Endothelial cell of umbilical vein (primary cell): ENCODE data around the gene NOTCH3. TPM values are rescaled to one million over a fixed set of nuclear protein-coding genes. Genes with fewer than 3 reads are reported as not detected.

Source experiments
- BruUV-seq: library from RNA; stranded (reverse); fragments of 400-500 nt; replicated peaks from 2 replicates; lab custom pipeline; 2021; lab: Mats Ljungman, UMichigan
- CTCF ChIA-PET: fragments of 300-600, 350-600 bp; sonication (Branson Sonifier 250); formaldehyde crosslinking; loops from one replicate; lab custom pipeline; 2021; ENCODE audit warnings: antibody characterized with exemption, inconsistent platforms; lab: Charles Lee
- POLR2A ChIA-PET: fragments of 300-600, 350-600 bp; sonication (Branson Sonifier 250); formaldehyde crosslinking; loops from one replicate; lab custom pipeline; 2021; ENCODE audit warnings: antibody characterized with exemption, inconsistent platforms; lab: Charles Lee
- DNase-seq: peaks from one replicate; pipeline ENCODE4 v3.0.0-alpha.2; 2011; ENCODE audit warnings: low read depth, low spot score
- FAIRE-seq: peaks from 2 replicates; lab custom pipeline; 2011; peaks lifted over from hg19 to GRCh38; lab: Jason Lieb, UNC
- H2AFZ ChIP-seq: 2 replicates; pipeline ENCODE4 v1.6.0; 2012; ENCODE audit warnings: low read depth, low read length, control low read depth, inconsistent platforms
- H3K27ac ChIP-seq: 2 replicates; pipeline ENCODE4 v1.5.1; 2011; ENCODE audit warnings: low read depth, mild to moderate bottlenecking, control low read depth, low read length, moderate library complexity; ENCODE audit not compliant: insufficient read depth
- H3K27me3 ChIP-seq, 2 experiments: 2 replicates each; pipeline versions ENCODE4 v1.6.0 to v1.6.1; 2011; ENCODE audit warnings: low read length in 2 of 2, mixed read lengths in 1 of 2; ENCODE audit not compliant: control insufficient read depth in 2 of 2, insufficient read depth in 2 of 2
- H3K36me3 ChIP-seq, 2 experiments: 2 replicates in 1 of 2; 3 replicates in 1 of 2; pipeline ENCODE4 v1.5.1; 2011; ENCODE audit warnings: low read length in 2 of 2, mild to moderate bottlenecking in 1 of 2, moderate library complexity in 1 of 2; ENCODE audit not compliant: control insufficient read depth in 2 of 2, insufficient read depth in 2 of 2; ENCODE audit errors: extremely low read depth in 1 of 2
- H3K4me1 ChIP-seq: 3 replicates; pipeline ENCODE4 v1.5.1; 2011; ENCODE audit warnings: mild to moderate bottlenecking, low read length; ENCODE audit not compliant: control insufficient read depth, insufficient read depth; ENCODE audit errors: extremely low read depth
- H3K4me2 ChIP-seq: 2 replicates; pipeline ENCODE4 v1.6.1; 2011; ENCODE audit warnings: low read length, control low read depth, mixed read lengths; ENCODE audit not compliant: insufficient read depth
- H3K4me3 ChIP-seq, 3 experiments: fragments of 200-600 bp in 1 of 3; sonication (generic), shearing (Covaris generic) in 1 of 3; replicated peaks in 1 of 3; 2 replicates each; pipeline ENCODE4 v1.5.1; 2011 to 2016; ENCODE audit warnings: control low read depth in 3 of 3, low read length in 3 of 3, mild to moderate bottlenecking in 2 of 3, inconsistent platforms in 1 of 3, low read depth in 1 of 3, moderate library complexity in 1 of 3; ENCODE audit not compliant: insufficient read depth in 1 of 3
- H3K79me2 ChIP-seq: 2 replicates; pipeline ENCODE4 v1.6.0; 2012; ENCODE audit warnings: low read length, inconsistent platforms; ENCODE audit not compliant: control insufficient read depth, insufficient read depth
- H3K9ac ChIP-seq: replicated peaks from 2 replicates; pipeline ENCODE3; 2011; ENCODE audit warnings: low read length, control low read depth; ENCODE audit not compliant: insufficient read depth; ENCODE audit errors: extremely low read depth
- H3K9me1 ChIP-seq: replicated peaks from 3 replicates; pipeline ENCODE4 v1.6.0; 2011; ENCODE audit warnings: mild to moderate bottlenecking, low read length; ENCODE audit not compliant: control insufficient read depth, insufficient read depth; ENCODE audit errors: extremely low read depth
- H3K9me3 ChIP-seq: replicated peaks from 2 replicates; pipeline ENCODE4 v1.5.1; 2012; ENCODE audit warnings: low read length, inconsistent platforms; ENCODE audit not compliant: control insufficient read depth, insufficient read depth
- H4K20me1 ChIP-seq: replicated peaks from 2 replicates; pipeline ENCODE3; 2011; ENCODE audit warnings: mild to moderate bottlenecking, low read length; ENCODE audit not compliant: control insufficient read depth, insufficient read depth; ENCODE audit errors: extremely low read depth
- EZH2 ChIP-seq: IDR thresholded peaks from 2 replicates; pipeline ENCODE4 v1.6.1; 2012; ENCODE audit warnings: borderline replicate concordance, low read depth, mild to moderate bottlenecking, moderate library complexity, low read length, inconsistent platforms; ENCODE audit not compliant: severe bottlenecking
- FOS ChIP-seq: IDR thresholded peaks from 2 replicates; pipeline ENCODE4 v1.6.1; 2011; ENCODE audit warnings: mild to moderate bottlenecking, low read length, moderate library complexity, borderline replicate concordance; ENCODE audit not compliant: insufficient read depth
- GATA2 ChIP-seq: IDR thresholded peaks from 2 replicates; pipeline ENCODE4 v1.7.0; 2011; ENCODE audit warnings: low read depth, mild to moderate bottlenecking, moderate library complexity, mixed read lengths, low read length; ENCODE audit not compliant: insufficient read length, insufficient read depth
- JUN ChIP-seq: IDR thresholded peaks from 2 replicates; pipeline ENCODE4 v1.6.1; 2011; ENCODE audit warnings: borderline replicate concordance, low read depth; ENCODE audit not compliant: insufficient read length, insufficient read depth
- MAX ChIP-seq: IDR thresholded peaks from 2 replicates; pipeline ENCODE4 v1.6.1; 2011; ENCODE audit not compliant: insufficient read depth, insufficient read length
- MYC ChIP-seq: IDR thresholded peaks from one replicate; pipeline ENCODE4 v1.6.1; 2011; ENCODE audit warnings: mild to moderate bottlenecking, low read depth, low read length
- POLR2A ChIP-seq: IDR thresholded peaks from 2 replicates; pipeline ENCODE4 v1.6.1; 2012; ENCODE audit warnings: low read depth, mild to moderate bottlenecking, control low read depth, low read length
- POLR2AphosphoS5 ChIP-seq: IDR thresholded peaks from 2 replicates; pipeline ENCODE4 v1.6.1; 2012; ENCODE audit warnings: low read depth, mild to moderate bottlenecking, control low read depth, low read length, moderate library complexity; ENCODE audit not compliant: insufficient read depth
- dilution Hi-C: fragments of 300-500 bp; cut with MboI; formaldehyde crosslinking; loops from one replicate; pipeline ENCODE4 v1.15.0; 2019; ENCODE audit warnings: low sequenced_read_pairs; ENCODE audit not compliant: extremely low pct_ligation_motif_present
- intact Hi-C: fragments of 100-400 bp; cut with micrococcal nuclease; formaldehyde crosslinking; loops from one replicate; pipeline ENCODE4 v1.10.0; 2022
- polyA plus RNA-seq, 4 experiments: library from polyadenylated mRNA; depleted of rRNA in 3 of 4; stranded (reverse) in 3 of 4; unstranded in 1 of 4; fragments of >200 nt; gene quantifications; 2 replicates each; pipeline versions ENCODE4 v1.2.1 to v1.2.3, GENCODE V29; 2011 to 2012; ENCODE audit warnings: missing spikeins in 1 of 4
- total RNA-seq: library from RNA; stranded (reverse); gene quantifications from 2 replicates; pipeline ENCODE4 v1.2.3, GENCODE V29; 2021
- TF ChIP-seq, protein P1 (sequence below), 2 donors: IDR thresholded peaks; 1 replicate in 1 of 2; 2 replicates in 1 of 2; pipeline ENCODE4 v1.5.1; 2011; ENCODE audit warnings: low read length in 2 of 2, mild to moderate bottlenecking in 2 of 2, moderate library complexity in 2 of 2, control low read depth in 1 of 2, inconsistent platforms in 1 of 2, low read depth in 1 of 2; ENCODE audit not compliant: insufficient read depth in 1 of 2; ENCODE audit errors: extremely low read depth in 1 of 2

The NOTCH3 gene
- total and polyA plus RNA-seq, 2 donors (not counting 3 experiments of a cell fraction or from before 2014, with no cell fraction given) = 0.63 to 1.5 TPM

DNA sequence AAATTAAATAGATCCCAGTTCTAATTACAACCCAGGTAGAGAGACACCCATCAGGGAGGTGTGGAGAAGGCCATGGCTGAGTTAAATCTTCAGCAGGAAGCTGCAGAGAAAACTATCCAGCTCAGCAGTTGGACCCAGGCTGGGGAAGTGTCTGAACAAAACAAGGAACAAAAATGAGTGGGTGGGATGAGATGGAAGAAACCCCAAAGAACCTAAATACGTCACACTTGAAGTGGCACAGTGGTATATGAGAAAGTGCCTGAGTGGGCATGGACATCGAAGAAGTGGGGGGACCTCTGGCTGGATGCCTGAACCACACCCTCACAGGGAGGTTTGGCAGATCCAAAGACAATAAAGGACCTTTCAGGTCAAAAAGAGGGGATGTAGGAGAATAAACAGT lies 35.0 kb upstream of the NOTCH3 start:
- dilution Hi-C loops = no loop called here
- intact Hi-C loops = no loop called here
- Histone ChIP-seq H3K4me3 (no peak overlapping the region), H3K9me1 (no peaks in the 10 kb centered on the region), H3K27ac (no peak overlapping the region), H3K9me3 (no peaks in the 10 kb centered on the region), H2AFZ (no peak overlapping the region), H3K4me1 (no peaks in the 10 kb centered on the region), H4K20me1 (no peaks in the 10 kb centered on the region), H3K79me2 (no peaks in the 10 kb centered on the region), H3K27me3 (peaks cover 14% of the 10 kb centered on the region in 2 experiments), H3K4me2 (no peak overlapping the region), H3K36me3 (peaks cover 11 to 36% of the 10 kb centered on the region in 2 experiments), H3K9ac (no peak overlapping the region)
- POLR2A ChIA-PET = no interaction called here
- no peak for TF ChIP-seq JUN
- TF ChIP-seq FOS = no peak
- TF ChIP-seq MAX = no peak
- TF ChIP-seq POLR2A = no peak
- no peak for TF ChIP-seq POLR2AphosphoS5
- no peak for TF ChIP-seq MYC
- TF ChIP-seq GATA2 = no peak
- TF ChIP-seq, protein P1, sequence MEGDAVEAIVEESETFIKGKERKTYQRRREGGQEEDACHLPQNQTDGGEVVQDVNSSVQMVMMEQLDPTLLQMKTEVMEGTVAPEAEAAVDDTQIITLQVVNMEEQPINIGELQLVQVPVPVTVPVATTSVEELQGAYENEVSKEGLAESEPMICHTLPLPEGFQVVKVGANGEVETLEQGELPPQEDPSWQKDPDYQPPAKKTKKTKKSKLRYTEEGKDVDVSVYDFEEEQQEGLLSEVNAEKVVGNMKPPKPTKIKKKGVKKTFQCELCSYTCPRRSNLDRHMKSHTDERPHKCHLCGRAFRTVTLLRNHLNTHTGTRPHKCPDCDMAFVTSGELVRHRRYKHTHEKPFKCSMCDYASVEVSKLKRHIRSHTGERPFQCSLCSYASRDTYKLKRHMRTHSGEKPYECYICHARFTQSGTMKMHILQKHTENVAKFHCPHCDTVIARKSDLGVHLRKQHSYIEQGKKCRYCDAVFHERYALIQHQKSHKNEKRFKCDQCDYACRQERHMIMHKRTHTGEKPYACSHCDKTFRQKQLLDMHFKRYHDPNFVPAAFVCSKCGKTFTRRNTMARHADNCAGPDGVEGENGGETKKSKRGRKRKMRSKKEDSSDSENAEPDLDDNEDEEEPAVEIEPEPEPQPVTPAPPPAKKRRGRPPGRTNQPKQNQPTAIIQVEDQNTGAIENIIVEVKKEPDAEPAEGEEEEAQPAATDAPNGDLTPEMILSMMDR (IDR thresholded peaks at IDR 0.05; ENCODE audit: extremely low read depth in 1 of 2, insufficient read depth in 1 of 2, low read depth in 1 of 2, low read length in 2 of 2) = no peak
- TF ChIP-seq EZH2 = no peak
- BruUV-seq = no TSS peak
- DNase-seq (no peak), FAIRE-seq (no peak)
- CTCF ChIA-PET = interaction anchor here (1.6 kb wide), 1 partner anchor 16 kb away, joined by 4 read pairs; no protein-coding TSS in a partner anchor
